Left ventricle myocardium inferior (tissue), 1 donor: ENCODE results near the gene ZC3H7B. TPM values are rescaled to one million over a fixed set of nuclear protein-coding genes. Genes with fewer than 3 reads are reported as not detected.

Source experiments
- DNase-seq: peaks from one replicate; pipeline ENCODE4 v3.0.0-alpha.2; 2020
- H3K27ac ChIP-seq: fragments of 200-600 bp; replicated peaks from 2 replicates; pipeline ENCODE4 v1.8.0; 2021
- H3K27me3 ChIP-seq: fragments of 200-600 bp; 2 replicates; pipeline ENCODE4 v1.8.0; 2021; ENCODE audit warnings: low read depth
- H3K36me3 ChIP-seq: fragments of 200-600 bp; 2 replicates; pipeline ENCODE4 v1.8.0; 2021
- H3K4me1 ChIP-seq: fragments of 200-600 bp; 2 replicates; pipeline ENCODE4 v1.8.0; 2021
- H3K4me3 ChIP-seq: fragments of 200-600 bp; 2 replicates; pipeline ENCODE4 v1.8.0; 2021; ENCODE audit warnings: mild to moderate bottlenecking, moderate library complexity
- H3K9me3 ChIP-seq: fragments of 200-600 bp; replicated peaks from 2 replicates; pipeline ENCODE4 v1.8.0; 2021
- intact Hi-C: fragments of 100-400 bp; cut with micrococcal nuclease; formaldehyde crosslinking; loops from one replicate; pipeline ENCODE4 v1.11.0; 2022
- total RNA-seq: library from RNA; stranded (reverse); fragmentation: NEBNext Ultra II Directional; extraction: Animal tissue kit (Norgen Biotek cat#: 25700); gene quantifications from one replicate; pipeline ENCODE4 v1.2.1, GENCODE V29; 2021
- TF ChIP-seq, protein P1 (sequence below): fragments of 200-600 bp; IDR thresholded peaks from 2 replicates; pipeline ENCODE4 v1.8.0; 2021; ENCODE audit warnings: antibody characterized with exemption, mild to moderate bottlenecking, borderline replicate concordance
- donor health status: DM: no; HTN: yes; CAD: no; lungs with severe emphysema.

ZC3H7B gene
- total RNA-seq, 1 donor from 2014 or later, result 39.1 TPM

DNA sequence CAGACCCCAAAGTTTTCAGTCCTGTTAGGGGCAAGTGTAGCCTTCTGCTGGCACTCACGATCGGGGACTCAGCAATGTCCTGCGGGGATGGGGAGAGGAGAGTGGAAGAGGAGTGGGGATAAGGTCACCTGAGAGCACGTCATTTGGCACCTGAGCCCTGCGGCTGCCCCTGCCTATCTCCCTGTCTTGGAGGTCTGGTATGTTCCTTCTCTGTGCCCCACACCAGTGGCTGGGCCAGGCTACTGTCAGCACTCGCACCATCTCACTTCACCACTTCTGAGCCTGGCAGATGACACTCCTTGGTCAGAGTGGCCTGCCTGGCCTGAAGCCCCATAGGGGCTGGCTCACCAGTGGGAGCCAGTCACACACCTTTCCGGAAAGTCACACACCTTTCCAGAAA, 40.5 kb upstream of the ZC3H7B start:
- peak; percentile 82 for DNase-seq
- Histone ChIP-seq H3K27me3 (no peaks in the 10 kb centered on the region), H3K4me1 (peaks cover 49% of the 10 kb centered on the region), H3K27ac (peak overlapping the region; percentile 94), H3K36me3 (peaks cover 86% of the 10 kb centered on the region), H3K4me3 (no peak overlapping the region), H3K9me3 (no peaks in the 10 kb centered on the region)
- TF ChIP-seq, protein P1, sequence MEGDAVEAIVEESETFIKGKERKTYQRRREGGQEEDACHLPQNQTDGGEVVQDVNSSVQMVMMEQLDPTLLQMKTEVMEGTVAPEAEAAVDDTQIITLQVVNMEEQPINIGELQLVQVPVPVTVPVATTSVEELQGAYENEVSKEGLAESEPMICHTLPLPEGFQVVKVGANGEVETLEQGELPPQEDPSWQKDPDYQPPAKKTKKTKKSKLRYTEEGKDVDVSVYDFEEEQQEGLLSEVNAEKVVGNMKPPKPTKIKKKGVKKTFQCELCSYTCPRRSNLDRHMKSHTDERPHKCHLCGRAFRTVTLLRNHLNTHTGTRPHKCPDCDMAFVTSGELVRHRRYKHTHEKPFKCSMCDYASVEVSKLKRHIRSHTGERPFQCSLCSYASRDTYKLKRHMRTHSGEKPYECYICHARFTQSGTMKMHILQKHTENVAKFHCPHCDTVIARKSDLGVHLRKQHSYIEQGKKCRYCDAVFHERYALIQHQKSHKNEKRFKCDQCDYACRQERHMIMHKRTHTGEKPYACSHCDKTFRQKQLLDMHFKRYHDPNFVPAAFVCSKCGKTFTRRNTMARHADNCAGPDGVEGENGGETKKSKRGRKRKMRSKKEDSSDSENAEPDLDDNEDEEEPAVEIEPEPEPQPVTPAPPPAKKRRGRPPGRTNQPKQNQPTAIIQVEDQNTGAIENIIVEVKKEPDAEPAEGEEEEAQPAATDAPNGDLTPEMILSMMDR, result no peak
- intact Hi-C loops, result no loop called here

DNA sequence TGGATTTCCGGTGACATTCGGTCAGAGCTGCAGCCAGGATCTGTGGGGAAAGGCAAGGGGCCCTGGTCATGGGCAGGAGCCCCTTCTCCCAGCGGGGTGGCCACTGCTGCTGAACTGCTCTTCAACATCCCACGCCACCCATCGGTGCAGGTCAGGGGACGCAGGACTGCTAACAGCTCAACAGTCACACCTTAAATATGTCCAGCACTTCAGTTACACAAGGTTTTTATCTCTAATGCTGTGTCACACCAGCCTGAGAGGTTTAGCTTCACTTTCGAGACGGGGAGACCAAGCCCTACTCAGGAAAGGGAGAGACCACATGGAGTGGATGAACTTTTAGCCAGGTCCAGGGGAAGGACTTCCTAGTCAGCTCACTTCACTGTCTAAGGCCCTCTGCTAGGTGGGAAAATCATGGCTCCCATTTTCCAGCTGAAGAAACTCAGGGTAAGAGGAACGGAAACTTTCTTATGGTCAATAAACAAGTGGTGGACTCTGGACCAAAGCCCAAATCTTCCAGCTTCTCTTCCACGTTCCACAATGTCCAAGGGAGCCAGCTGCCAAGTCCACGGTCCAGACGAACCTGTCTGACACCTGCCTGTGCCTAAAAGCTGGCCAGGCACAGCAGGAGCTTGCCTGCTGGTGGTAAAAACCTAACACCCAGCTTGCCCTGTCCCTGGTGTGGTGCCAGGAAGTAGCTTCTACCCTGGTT, 39.6 kb upstream of the ZC3H7B start:
- H3K9me3 ChIP-seq, result no peaks in the 10 kb centered on the region
- peak; percentile 52 for DNase-seq
- peaks cover 47% of the 10 kb centered on the region for H3K4me1 ChIP-seq
- H3K36me3 ChIP-seq, result peaks cover 84% of the 10 kb centered on the region
- no peaks in the 10 kb centered on the region for H3K27me3 ChIP-seq
- H3K27ac ChIP-seq, result peak overlapping the region; percentile 94
- H3K4me3 ChIP-seq, result peak overlapping the region; percentile 8
- TF ChIP-seq, protein P1, result peak; percentile 32
- intact Hi-C loops, result no loop called here

DNA sequence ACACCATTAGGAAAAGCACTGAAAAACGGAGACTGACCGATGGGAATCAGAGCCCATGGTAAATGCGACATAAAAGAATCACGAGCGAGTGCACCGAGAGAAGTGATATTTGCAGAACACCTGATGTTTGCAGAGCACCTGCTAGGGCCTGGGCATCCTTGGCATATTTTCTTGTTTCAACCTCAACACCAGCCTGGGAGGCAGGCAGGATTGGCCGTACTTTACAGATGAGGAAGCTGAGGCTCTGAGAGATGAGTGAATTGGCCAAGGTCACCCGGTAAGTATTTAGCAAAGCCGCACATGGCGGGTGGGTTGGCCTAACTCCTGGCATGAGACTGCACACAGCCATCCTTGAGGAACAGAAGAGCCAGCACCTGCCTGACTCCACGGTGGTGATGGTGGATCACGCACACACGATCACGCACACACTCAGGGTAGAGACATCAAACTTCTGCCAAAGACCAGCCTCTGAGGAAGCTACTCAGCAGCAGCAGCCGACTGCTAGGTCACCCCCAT, 39.0 kb upstream of the ZC3H7B start:
- peak overlapping the region; percentile 94 for H3K27ac ChIP-seq
- TF ChIP-seq, protein P1, result no peak
- H3K4me3 ChIP-seq, result no peak overlapping the region
- H3K36me3 ChIP-seq, result peaks cover 86% of the 10 kb centered on the region
- H3K27me3 ChIP-seq, result no peaks in the 10 kb centered on the region
- intact Hi-C loops, result no loop called here
- H3K9me3 ChIP-seq, result no peaks in the 10 kb centered on the region
- H3K4me1 ChIP-seq, result peaks cover 40% of the 10 kb centered on the region
- DNase-seq, result no peak

DNA sequence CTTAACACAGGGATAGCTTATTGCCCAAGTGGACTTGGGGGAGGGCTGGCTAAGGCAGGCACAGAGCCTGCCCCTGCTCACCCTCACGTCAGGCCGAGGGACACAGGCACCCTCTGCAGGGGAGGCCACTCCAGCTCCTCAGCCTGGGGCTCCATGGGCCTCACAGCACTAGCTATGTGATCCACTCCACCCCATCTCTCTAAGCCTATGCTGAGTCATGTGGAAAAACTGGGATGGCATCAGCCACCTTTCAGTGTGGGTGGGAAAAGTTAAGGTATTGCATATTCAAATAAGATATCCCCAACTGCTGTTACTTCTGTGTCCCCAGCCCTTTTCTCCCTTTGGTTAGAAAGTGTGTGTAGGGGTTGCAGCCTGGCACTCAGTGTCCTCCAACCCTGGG, 37.6 kb upstream of the ZC3H7B start:
- Histone ChIP-seq H3K27ac (no peak overlapping the region), H3K9me3 (no peaks in the 10 kb centered on the region), H3K36me3 (peaks cover 86% of the 10 kb centered on the region), H3K4me1 (peaks cover 31% of the 10 kb centered on the region), H3K27me3 (no peaks in the 10 kb centered on the region), H3K4me3 (no peak overlapping the region)
- no peak for DNase-seq
- TF ChIP-seq, protein P1, result no peak
- intact Hi-C loops, result no loop called here

DNA sequence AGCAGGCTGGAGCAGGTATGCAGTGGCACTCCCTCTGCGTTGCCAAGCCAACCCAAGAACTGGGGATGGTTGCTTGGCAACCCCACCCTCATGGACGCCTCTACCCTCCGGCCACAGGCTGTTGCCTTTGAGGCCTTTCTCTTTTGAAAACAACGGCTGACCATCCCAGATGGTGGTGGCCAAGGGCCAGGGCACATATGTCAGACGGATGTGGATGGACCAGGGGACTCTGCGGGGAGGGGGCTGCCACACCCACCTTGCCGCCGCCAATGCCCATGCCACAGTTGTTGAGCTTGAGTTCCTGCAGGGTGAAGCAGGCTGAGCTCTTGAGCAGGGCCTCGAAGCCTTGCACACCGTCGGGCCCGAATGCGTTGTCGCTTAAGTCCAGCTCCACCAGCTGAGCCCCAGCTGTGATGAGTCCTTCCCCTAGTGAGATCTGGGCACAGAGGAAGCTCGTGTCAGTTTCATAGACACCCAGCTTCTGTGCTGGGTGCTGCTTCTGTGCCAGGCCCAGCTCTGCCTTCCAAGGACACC, 36.9 kb upstream of the ZC3H7B start:
- TF ChIP-seq, protein P1, result no peak
- Histone ChIP-seq H3K27ac (no peak overlapping the region), H3K27me3 (no peaks in the 10 kb centered on the region), H3K4me1 (peaks cover 31% of the 10 kb centered on the region), H3K9me3 (no peaks in the 10 kb centered on the region), H3K36me3 (peaks cover 86% of the 10 kb centered on the region), H3K4me3 (no peak overlapping the region)
- DNase-seq, result no peak
- intact Hi-C loops, result no loop called here
